ENCODE data around the gene ABLIM3. TPM values are rescaled to one million over a fixed set of nuclear protein-coding genes. Genes with fewer than 3 reads are reported as not detected.

The ABLIM3 gene
- total and polyA plus RNA-seq, 2 donors (not counting 3 experiments of a cell fraction or from before 2014, with no cell fraction given) = 16.7 to 42.1 TPM

DNA sequence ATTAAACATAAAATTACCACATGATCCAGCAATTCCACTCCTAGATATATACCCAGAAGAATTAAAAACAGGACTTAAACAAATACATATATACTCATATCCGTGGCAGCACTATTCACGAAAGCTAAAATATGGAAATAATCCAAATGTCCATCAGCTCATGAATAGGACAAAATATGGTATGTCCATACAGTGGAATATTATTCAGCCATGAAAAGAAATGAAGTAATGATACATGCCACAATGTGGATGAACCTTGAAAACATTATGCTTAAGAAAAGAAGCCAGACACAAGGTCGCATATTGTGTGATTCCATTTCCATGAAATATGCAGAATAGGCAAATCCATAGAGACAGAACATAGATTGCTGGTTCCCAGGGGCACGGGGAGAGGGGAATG is 105.6 kb downstream of the ABLIM3 start:
- H3K4me2 ChIP-seq (ENCODE audit: insufficient read depth, low read length) = no peak overlapping the region
- BruUV-seq (replicated peaks) = no TSS peak
- POLR2A ChIA-PET = no interaction called here

More for the DNA sequence above, 105.6 kb downstream of the ABLIM3 start:
- Histone ChIP-seq H3K9me3 (replicated peaks; ENCODE audit: control insufficient read depth, insufficient read depth, low read length) (no peaks in the 10 kb centered on the region), H3K9me1 (replicated peaks; ENCODE audit: control insufficient read depth, extremely low read depth, insufficient read depth, low read length) (no peaks in the 10 kb centered on the region), H3K4me1 (ENCODE audit: control insufficient read depth, extremely low read depth, insufficient read depth, low read length) (no peaks in the 10 kb centered on the region), H4K20me1 (replicated peaks; ENCODE audit: control insufficient read depth, extremely low read depth, insufficient read depth, low read length) (no peaks in the 10 kb centered on the region), H3K36me3 (ENCODE audit: control insufficient read depth in 2 of 2, extremely low read depth in 1 of 2, insufficient read depth in 2 of 2, low read length in 2 of 2) (peaks cover 2% of the 10 kb centered on the region in 2 experiments), H3K4me3 (replicated peaks in 1 of 3; ENCODE audit: insufficient read depth in 1 of 3, low read depth in 1 of 3, low read length in 3 of 3) (no peak overlapping the region), H2AFZ (ENCODE audit: low read depth, low read length) (no peak overlapping the region), H3K9ac (replicated peaks; ENCODE audit: extremely low read depth, insufficient read depth, low read length) (no peak overlapping the region), H3K79me2 (ENCODE audit: control insufficient read depth, insufficient read depth, low read length) (no peaks in the 10 kb centered on the region), H3K27ac (ENCODE audit: insufficient read depth, low read depth, low read length) (no peak overlapping the region), H3K27me3 (ENCODE audit: control insufficient read depth in 2 of 2, insufficient read depth in 2 of 2, low read length in 2 of 2) (no peaks in the 10 kb centered on the region)
- dilution Hi-C loops (cut with MboI; ENCODE audit: extremely low pct_ligation_motif_present, low sequenced_read_pairs) = no loop called here
- no peak for DNase-seq (ENCODE audit: low read depth, low spot score)
- CTCF ChIA-PET = interaction anchor here (1.6 kb wide), 1 partner anchor 105 kb away, joined by 5 read pairs; the partner anchor contains the start of gene ABLIM3
- TF ChIP-seq, protein P1, sequence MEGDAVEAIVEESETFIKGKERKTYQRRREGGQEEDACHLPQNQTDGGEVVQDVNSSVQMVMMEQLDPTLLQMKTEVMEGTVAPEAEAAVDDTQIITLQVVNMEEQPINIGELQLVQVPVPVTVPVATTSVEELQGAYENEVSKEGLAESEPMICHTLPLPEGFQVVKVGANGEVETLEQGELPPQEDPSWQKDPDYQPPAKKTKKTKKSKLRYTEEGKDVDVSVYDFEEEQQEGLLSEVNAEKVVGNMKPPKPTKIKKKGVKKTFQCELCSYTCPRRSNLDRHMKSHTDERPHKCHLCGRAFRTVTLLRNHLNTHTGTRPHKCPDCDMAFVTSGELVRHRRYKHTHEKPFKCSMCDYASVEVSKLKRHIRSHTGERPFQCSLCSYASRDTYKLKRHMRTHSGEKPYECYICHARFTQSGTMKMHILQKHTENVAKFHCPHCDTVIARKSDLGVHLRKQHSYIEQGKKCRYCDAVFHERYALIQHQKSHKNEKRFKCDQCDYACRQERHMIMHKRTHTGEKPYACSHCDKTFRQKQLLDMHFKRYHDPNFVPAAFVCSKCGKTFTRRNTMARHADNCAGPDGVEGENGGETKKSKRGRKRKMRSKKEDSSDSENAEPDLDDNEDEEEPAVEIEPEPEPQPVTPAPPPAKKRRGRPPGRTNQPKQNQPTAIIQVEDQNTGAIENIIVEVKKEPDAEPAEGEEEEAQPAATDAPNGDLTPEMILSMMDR (IDR thresholded peaks at IDR 0.05; ENCODE audit: extremely low read depth in 1 of 2, insufficient read depth in 1 of 2, low read depth in 1 of 2, low read length in 2 of 2) = no peak
- TF ChIP-seq FOS (IDR thresholded peaks at IDR 0.05; ENCODE audit: borderline replicate concordance, insufficient read depth, low read length) (no peak), GATA2 (IDR thresholded peaks at IDR 0.05; ENCODE audit: insufficient read depth, insufficient read length, low read depth, low read length) (no peak), POLR2AphosphoS5 (IDR thresholded peaks at IDR 0.05; ENCODE audit: insufficient read depth, low read depth, low read length) (no peak), JUN (IDR thresholded peaks at IDR 0.05; ENCODE audit: borderline replicate concordance, insufficient read depth, insufficient read length, low read depth) (no peak), POLR2A (IDR thresholded peaks at IDR 0.05; ENCODE audit: low read depth, low read length) (no peak), MYC (IDR thresholded peaks at IDR 0.05; ENCODE audit: low read depth, low read length) (no peak), EZH2 (IDR thresholded peaks at IDR 0.05; ENCODE audit: borderline replicate concordance, low read depth, low read length, severe bottlenecking) (no peak)
- TF ChIP-seq, protein P2, sequence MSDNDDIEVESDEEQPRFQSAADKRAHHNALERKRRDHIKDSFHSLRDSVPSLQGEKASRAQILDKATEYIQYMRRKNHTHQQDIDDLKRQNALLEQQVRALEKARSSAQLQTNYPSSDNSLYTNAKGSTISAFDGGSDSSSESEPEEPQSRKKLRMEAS (IDR thresholded peaks at IDR 0.05; ENCODE audit: insufficient read depth, insufficient read length) = no peak
- no peak for FAIRE-seq
- intact Hi-C loops (cut with micrococcal nuclease) = no loop called here
